Nephron (organoid): ENCODE measurements around the gene GPR3.

ENCODE experiments used
- H3K27ac Mint-ChIP-seq, 3 experiments: 2 replicates each; pipeline ENCODE4 v1.8.0; 2020; ENCODE audit warnings: mixed read lengths in 3 of 3, mild to moderate bottlenecking in 2 of 3, moderate library complexity in 1 of 3
- H3K27me3 Mint-ChIP-seq: 2 replicates; pipeline ENCODE4 v1.8.0; 2021; ENCODE audit warnings: low read depth, mild to moderate bottlenecking, moderate library complexity, mixed read lengths
- H3K36me3 Mint-ChIP-seq: 2 replicates; pipeline ENCODE4 v1.8.0; 2020; ENCODE audit warnings: low read depth, mixed read lengths
- H3K4me1 Mint-ChIP-seq: 2 replicates; pipeline ENCODE4 v1.8.0; 2020; ENCODE audit warnings: mixed read lengths
- H3K4me3 Mint-ChIP-seq, 3 experiments: 2 replicates each; pipeline ENCODE4 v1.8.0; 2020; ENCODE audit warnings: mild to moderate bottlenecking in 3 of 3, mixed read lengths in 3 of 3, moderate library complexity in 2 of 3
- H3K9me3 Mint-ChIP-seq: 2 replicates; pipeline ENCODE4 v1.8.0; 2020; ENCODE audit warnings: mixed read lengths
- CTCF ChIP-seq, 3 experiments: fragments of 200-600 bp; sonication (generic); IDR thresholded peaks; one replicate each; pipeline ENCODE4 v1.5.0; 2021; ENCODE audit warnings: antibody characterized with exemption in 3 of 3; ENCODE audit not compliant: unreplicated experiment in 3 of 3

GPR3 gene

GRCh38 chr1:27399251-27400025 is 7.0 kb downstream of the GPR3 start:
- peak overlapping the region; percentile 17 to 61 (median 60) for H3K27ac Mint-ChIP-seq
- H3K9me3 Mint-ChIP-seq: no peaks in the 10 kb centered on the region
- peaks cover 60% of the 10 kb centered on the region for H3K4me1 Mint-ChIP-seq
- no peaks in the 10 kb centered on the region for H3K36me3 Mint-ChIP-seq
- H3K27me3 Mint-ChIP-seq: peaks cover 4% of the 10 kb centered on the region
- H3K4me3 Mint-ChIP-seq: no peak overlapping the region
- no peak for TF ChIP-seq CTCF (IDR thresholded peaks at IDR 0.05; ENCODE audit: unreplicated experiment in 3 of 3)

DNA sequence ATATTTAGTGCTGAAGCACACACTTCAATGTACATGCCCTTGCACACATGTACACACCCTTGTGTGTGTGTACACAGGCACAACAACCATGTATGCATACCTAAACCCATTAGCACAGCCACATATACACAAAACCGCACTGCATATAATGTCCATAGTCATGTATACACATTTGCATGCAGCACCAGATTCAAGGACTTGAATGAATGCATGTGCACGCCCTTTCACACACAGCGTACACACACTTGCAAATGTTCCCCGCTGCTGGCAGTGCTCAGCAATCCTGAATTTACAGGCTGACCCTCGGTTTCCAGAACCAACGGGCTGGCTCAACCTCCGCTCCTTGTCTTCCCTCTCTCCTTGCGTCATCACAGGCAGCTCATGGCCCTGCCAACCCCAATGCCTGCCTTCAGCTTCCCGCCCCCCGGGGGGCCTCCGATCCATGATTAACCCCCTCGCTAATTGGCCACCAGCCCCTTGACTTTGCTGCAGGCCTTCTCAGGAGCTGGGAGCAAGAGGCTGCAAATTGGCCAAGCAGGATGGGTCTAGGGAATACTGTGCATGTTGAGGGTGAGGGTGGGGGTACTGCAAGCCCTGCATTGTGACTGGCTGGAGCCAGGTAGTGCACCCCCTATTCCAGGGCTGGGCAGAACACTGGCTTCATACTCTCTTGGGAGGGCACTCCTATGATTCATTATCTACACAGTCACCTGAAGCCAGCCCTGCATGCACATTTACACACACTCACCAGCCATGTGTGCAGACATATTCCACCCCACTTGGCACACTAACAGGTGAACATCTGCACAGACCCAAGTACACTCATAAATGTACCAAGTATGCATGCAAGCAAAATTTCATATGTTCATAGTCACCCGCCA is 7.9 kb downstream of the GPR3 start:
- Mint-ChIP-seq H3K27me3 (peaks cover 4% of the 10 kb centered on the region), H3K9me3 (no peaks in the 10 kb centered on the region), H3K27ac (peak overlapping the region; percentile 17 to 61 (median 18)), H3K4me3 (no peak overlapping the region), H3K36me3 (no peaks in the 10 kb centered on the region), H3K4me1 (peaks cover 68% of the 10 kb centered on the region)
- no peak for TF ChIP-seq CTCF (IDR thresholded peaks at IDR 0.05; ENCODE audit: unreplicated experiment in 3 of 3)

- no peak overlapping the region for H3K4me3 Mint-ChIP-seq
- H3K27ac Mint-ChIP-seq: peak overlapping the region; percentile 16 to 18 (median 17)
- no peak for TF ChIP-seq CTCF (IDR thresholded peaks at IDR 0.05; ENCODE audit: unreplicated experiment in 3 of 3)
- H3K4me1 Mint-ChIP-seq: peaks cover 74% of the 10 kb centered on the region
- no peaks in the 10 kb centered on the region for H3K9me3 Mint-ChIP-seq
- H3K36me3 Mint-ChIP-seq: no peaks in the 10 kb centered on the region
- peaks cover 4% of the 10 kb centered on the region for H3K27me3 Mint-ChIP-seq
Measured at GRCh38 chr1:27400963-27401341, 8.5 kb downstream of the GPR3 start.

DNA sequence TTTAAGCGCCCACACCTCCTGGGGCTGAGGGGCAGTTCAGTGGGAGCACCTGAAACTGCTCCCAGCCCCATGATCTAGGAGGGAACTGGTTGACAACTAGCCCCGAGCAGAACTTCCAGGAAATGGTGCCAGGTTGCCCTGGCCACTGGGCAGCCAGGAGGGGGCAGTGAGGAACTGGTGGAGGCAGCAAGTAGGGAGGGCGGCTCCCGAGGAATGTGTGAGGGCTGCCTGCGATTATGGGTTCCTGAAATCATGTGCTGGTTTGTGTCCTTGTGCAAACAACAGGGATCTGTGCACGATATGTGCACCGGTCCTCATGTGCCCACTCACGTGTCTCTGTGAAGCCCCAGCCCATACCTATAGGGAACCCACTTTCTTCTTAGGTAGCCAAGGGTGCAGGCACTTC is 9.9 kb downstream of the GPR3 start:
- H3K36me3 Mint-ChIP-seq: peaks cover 6% of the 10 kb centered on the region
- peak overlapping the region; percentile 97 to 99 (median 97) for H3K27ac Mint-ChIP-seq
- peaks cover 82% of the 10 kb centered on the region for H3K4me1 Mint-ChIP-seq
- H3K9me3 Mint-ChIP-seq: no peaks in the 10 kb centered on the region
- H3K4me3 Mint-ChIP-seq: no peak overlapping the region
- peaks cover 4% of the 10 kb centered on the region for H3K27me3 Mint-ChIP-seq
- peak; percentile 17 to 47 (median 37) for TF ChIP-seq CTCF (IDR thresholded peaks at IDR 0.05; ENCODE audit: unreplicated experiment in 3 of 3)

DNA sequence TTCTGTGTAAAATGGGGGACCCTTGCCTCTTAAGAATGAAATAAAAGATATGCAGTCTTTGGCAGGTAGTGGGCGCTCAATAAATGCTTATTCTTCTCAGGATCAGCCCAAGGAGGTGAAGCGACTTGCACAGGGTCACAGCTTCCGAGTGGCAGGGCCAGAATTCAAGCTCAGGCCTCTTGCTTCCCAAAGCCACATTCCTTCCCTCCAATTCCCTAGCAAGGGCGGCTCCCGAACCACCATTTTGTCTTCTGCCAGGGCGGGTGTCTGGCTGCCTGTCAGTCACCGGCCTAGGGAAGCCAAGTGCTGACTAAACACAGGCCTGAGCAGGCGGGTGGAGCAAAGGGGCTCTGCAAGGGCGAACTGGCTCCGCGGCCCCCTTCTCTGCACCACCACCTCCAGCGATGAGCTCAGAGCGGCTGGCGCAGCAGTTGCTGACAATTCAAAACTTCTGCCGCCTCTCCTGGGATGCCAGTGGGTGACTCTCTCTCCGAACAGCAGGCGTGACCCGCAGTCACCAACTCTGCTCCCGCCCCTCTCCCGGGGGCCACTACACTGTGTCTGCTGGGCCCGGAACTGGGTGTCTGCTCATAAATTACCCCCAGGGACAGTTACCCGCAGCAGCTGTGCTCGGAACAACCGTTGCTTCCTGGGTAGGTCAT is 10.8 kb downstream of the GPR3 start:
- peak overlapping the region; percentile 97 to 99 (median 97) for H3K27ac Mint-ChIP-seq
- H3K4me1 Mint-ChIP-seq: peaks cover 80% of the 10 kb centered on the region
- H3K36me3 Mint-ChIP-seq: peaks cover 14% of the 10 kb centered on the region
- peak in 1 of 3 experiments; percentile 24 for TF ChIP-seq CTCF (IDR thresholded peaks at IDR 0.05; ENCODE audit: unreplicated experiment in 3 of 3)
- H3K27me3 Mint-ChIP-seq: peaks cover 4% of the 10 kb centered on the region
- peak overlapping the region; percentile 13 to 39 (median 38) for H3K4me3 Mint-ChIP-seq
- no peaks in the 10 kb centered on the region for H3K9me3 Mint-ChIP-seq
